SU-DHL-6 (cell line): Measurements from ENCODE around the gene STEAP4.

Experiments
- H2AFZ ChIP-seq: fragments of 200-600 bp; sonication (generic); 2 replicates; pipeline ENCODE4 v1.6.1; 2014; ENCODE audit warnings: low read depth, mild to moderate bottlenecking, moderate library complexity, mixed read lengths, antibody characterized with exemption, low read length; ENCODE audit not compliant: severe bottlenecking
- H3F3A ChIP-seq: fragments of 200-600 bp; shearing (Covaris generic); 2 replicates; pipeline ENCODE4 v1.6.0; 2016; ENCODE audit warnings: antibody characterized with exemption, mild to moderate bottlenecking; ENCODE audit not compliant: insufficient read depth
- H3K27ac ChIP-seq: fragments of 200-600 bp; sonication (generic); 2 replicates; pipeline ENCODE4 v1.5.1; 2016; ENCODE audit warnings: low read depth, mild to moderate bottlenecking, low read length, moderate library complexity, mixed read lengths
- H3K27me3 ChIP-seq: fragments of 200-600 bp; sonication (generic), shearing (Covaris generic); 2 replicates; pipeline ENCODE4 v1.6.0; 2014; ENCODE audit warnings: mild to moderate bottlenecking, low read length
- H3K36me3 ChIP-seq: fragments of 200-600 bp; sonication (generic); 2 replicates; pipeline ENCODE4 v1.6.1; 2014; ENCODE audit warnings: mild to moderate bottlenecking, low read length, mixed read lengths
- H3K4me2 ChIP-seq: fragments of 300-600, 200-600 bp; shearing (Covaris generic), sonication (generic); 2 replicates; pipeline ENCODE4 v1.6.0; 2014; ENCODE audit warnings: low read length, low read depth, mild to moderate bottlenecking; ENCODE audit not compliant: poor library complexity, severe bottlenecking
- H3K4me3 ChIP-seq: fragments of 200-600 bp; sonication (generic); 2 replicates; pipeline ENCODE4 v1.5.1; 2014; ENCODE audit warnings: antibody characterized with exemption, low read length, mild to moderate bottlenecking, mixed read lengths; ENCODE audit not compliant: insufficient read depth, poor library complexity, severe bottlenecking
- H3K79me2 ChIP-seq: fragments of 200-600 bp; sonication (generic); 2 replicates; pipeline ENCODE4 v1.6.1; 2014; ENCODE audit warnings: mild to moderate bottlenecking, low read length, moderate library complexity; ENCODE audit not compliant: insufficient read depth
- H3K9ac ChIP-seq: fragments of 200-600 bp; sonication (generic); 2 replicates; pipeline ENCODE4 v1.7.0; 2014; ENCODE audit warnings: mild to moderate bottlenecking, low read length
- H3K9me2 ChIP-seq: fragments of 200-600 bp; sonication (generic); replicated peaks from 2 replicates; pipeline ENCODE4 v1.6.1; 2014; ENCODE audit warnings: low read length; ENCODE audit not compliant: insufficient read depth
- H3K9me3 ChIP-seq: fragments of 200-600 bp; sonication (generic); 2 replicates; pipeline ENCODE4 v1.6.1; 2014; ENCODE audit warnings: low read length, mixed read lengths; ENCODE audit not compliant: insufficient read depth
- H4K20me1 ChIP-seq: fragments of 200-600 bp; sonication (generic); 2 replicates; pipeline ENCODE4 v1.6.1; 2014; ENCODE audit warnings: low read depth, mild to moderate bottlenecking, antibody characterized with exemption, low read length, moderate library complexity, mixed read lengths
- EZH2phosphoT487 ChIP-seq: fragments of 200-600 bp; sonication (generic), shearing (Covaris generic); conservative IDR thresholded peaks from 2 replicates; pipeline ENCODE4 v1.6.1; 2018; ENCODE audit warnings: mild to moderate bottlenecking, antibody characterized with exemption, low read length, moderate library complexity, mixed read lengths
- TF ChIP-seq, protein P1 (sequence below): fragments of 200-600 bp; sonication (generic); IDR thresholded peaks from one replicate; pipeline ENCODE4 v1.5.1; 2017; ENCODE audit warnings: antibody characterized with exemption, mild to moderate bottlenecking, low read length, moderate library complexity; ENCODE audit not compliant: insufficient read depth, poor library complexity, severe bottlenecking

Gene STEAP4

DNA sequence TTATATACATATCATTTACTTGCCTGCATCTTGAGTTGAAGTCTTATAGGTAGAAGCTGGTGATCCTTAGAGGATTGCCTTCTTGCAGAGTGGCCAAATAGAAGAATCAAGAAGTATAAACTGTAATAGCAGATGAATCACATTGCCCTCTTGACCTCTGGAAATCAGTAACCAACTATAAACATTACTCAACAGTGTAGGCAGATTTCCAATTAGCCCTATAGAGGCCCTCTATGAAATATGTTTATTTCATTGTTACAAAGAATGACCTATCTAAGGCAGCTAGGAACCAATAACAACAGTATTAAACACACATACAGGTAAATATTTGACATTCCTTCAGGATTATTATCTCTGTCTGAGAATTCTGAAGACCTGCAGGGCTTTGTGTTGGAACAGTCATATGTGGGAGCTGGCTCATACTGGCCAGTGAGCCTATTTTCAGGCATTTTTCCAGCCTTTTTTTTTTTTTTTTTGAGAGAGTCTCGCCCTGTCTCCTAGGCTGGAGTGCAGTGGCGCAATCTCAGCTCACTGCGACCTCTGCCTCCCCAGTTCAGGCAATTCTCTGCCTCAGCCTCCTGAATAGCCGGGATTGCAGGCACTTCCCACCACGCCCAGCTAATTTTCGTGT is 79.7 kb downstream of the STEAP4 start:
- no peaks in the 10 kb centered on the region for H3K9me2 ChIP-seq
- H3F3A ChIP-seq = no peaks in the 10 kb centered on the region
- H3K27ac ChIP-seq = no peak overlapping the region
- no peak overlapping the region for H3K9ac ChIP-seq
- no peak overlapping the region for H2AFZ ChIP-seq
- H3K27me3 ChIP-seq = no peaks in the 10 kb centered on the region
- no peaks in the 10 kb centered on the region for H4K20me1 ChIP-seq
- H3K36me3 ChIP-seq = no peaks in the 10 kb centered on the region
- no peak overlapping the region for H3K4me3 ChIP-seq
- no peaks in the 10 kb centered on the region for H3K9me3 ChIP-seq
- TF ChIP-seq EZH2phosphoT487 = no peak
- TF ChIP-seq, protein P1, sequence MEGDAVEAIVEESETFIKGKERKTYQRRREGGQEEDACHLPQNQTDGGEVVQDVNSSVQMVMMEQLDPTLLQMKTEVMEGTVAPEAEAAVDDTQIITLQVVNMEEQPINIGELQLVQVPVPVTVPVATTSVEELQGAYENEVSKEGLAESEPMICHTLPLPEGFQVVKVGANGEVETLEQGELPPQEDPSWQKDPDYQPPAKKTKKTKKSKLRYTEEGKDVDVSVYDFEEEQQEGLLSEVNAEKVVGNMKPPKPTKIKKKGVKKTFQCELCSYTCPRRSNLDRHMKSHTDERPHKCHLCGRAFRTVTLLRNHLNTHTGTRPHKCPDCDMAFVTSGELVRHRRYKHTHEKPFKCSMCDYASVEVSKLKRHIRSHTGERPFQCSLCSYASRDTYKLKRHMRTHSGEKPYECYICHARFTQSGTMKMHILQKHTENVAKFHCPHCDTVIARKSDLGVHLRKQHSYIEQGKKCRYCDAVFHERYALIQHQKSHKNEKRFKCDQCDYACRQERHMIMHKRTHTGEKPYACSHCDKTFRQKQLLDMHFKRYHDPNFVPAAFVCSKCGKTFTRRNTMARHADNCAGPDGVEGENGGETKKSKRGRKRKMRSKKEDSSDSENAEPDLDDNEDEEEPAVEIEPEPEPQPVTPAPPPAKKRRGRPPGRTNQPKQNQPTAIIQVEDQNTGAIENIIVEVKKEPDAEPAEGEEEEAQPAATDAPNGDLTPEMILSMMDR = no peak
- no peaks in the 10 kb centered on the region for H3K79me2 ChIP-seq
- no peak overlapping the region for H3K4me2 ChIP-seq

- no peak for TF ChIP-seq EZH2phosphoT487
- TF ChIP-seq, protein P1 = no peak
- no peaks in the 10 kb centered on the region for H4K20me1 ChIP-seq
- H3K36me3 ChIP-seq = no peaks in the 10 kb centered on the region
- no peak overlapping the region for H2AFZ ChIP-seq
- no peaks in the 10 kb centered on the region for H3K9me2 ChIP-seq
- H3K4me3 ChIP-seq = no peak overlapping the region
- H3K4me2 ChIP-seq = no peak overlapping the region
- H3F3A ChIP-seq = no peaks in the 10 kb centered on the region
- H3K27me3 ChIP-seq = no peaks in the 10 kb centered on the region
- no peaks in the 10 kb centered on the region for H3K79me2 ChIP-seq
- H3K9me3 ChIP-seq = no peaks in the 10 kb centered on the region
- no peak overlapping the region for H3K27ac ChIP-seq
- H3K9ac ChIP-seq = no peak overlapping the region
Measured at GRCh38 chr7:88226201-88226600, 80.5 kb downstream of the STEAP4 start.

DNA sequence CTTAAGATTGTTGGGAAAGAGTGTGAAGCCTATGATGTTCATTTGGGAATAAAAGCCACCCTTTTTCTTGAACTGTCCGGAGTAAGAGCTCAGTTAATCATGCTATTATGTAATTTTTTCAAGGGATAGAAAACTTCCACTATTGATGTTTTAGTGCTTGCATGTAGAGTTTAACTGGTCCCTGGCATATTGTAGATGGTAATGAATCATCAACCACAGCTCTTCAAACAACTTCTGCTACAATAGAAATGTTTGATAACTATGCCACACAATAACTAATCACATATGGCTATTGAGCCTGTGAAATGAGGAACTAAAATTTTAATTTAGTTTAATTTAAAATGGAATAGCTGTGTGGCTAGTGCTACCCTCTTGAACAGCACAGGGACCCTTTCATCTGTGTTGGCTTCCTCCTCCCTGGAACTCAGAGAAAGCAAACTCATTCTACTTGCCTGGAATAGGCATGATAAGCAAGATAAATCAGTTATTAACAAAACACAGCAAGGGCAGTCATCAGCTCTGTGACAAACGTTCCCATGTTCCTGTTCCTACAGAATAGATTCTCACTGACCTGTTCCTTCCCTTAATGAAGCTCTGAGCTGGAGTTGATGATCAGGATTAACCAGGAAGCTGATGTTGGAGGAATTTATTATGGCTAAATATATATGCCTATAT is 82.0 kb downstream of the STEAP4 start:
- H4K20me1 ChIP-seq = no peaks in the 10 kb centered on the region
- H3K79me2 ChIP-seq = peaks cover under 1% of the 10 kb centered on the region; the same call in 1 of the 2 replicates
- no peaks in the 10 kb centered on the region for H3K36me3 ChIP-seq
- no peaks in the 10 kb centered on the region for H3K27me3 ChIP-seq
- H3K9me3 ChIP-seq = no peaks in the 10 kb centered on the region
- H3K4me2 ChIP-seq = no peak overlapping the region
- no peak overlapping the region for H3K9ac ChIP-seq
- TF ChIP-seq, protein P1 = no peak
- TF ChIP-seq EZH2phosphoT487 = no peak
- no peaks in the 10 kb centered on the region for H3K9me2 ChIP-seq
- H2AFZ ChIP-seq = no peak overlapping the region
- H3K4me3 ChIP-seq = no peak overlapping the region
- H3K27ac ChIP-seq = no peak overlapping the region
- no peaks in the 10 kb centered on the region for H3F3A ChIP-seq
